Measurements from ENCODE around the gene S100PBP. TPM values are rescaled to one million over a fixed set of nuclear protein-coding genes. Genes with fewer than 3 reads are reported as not detected.

S100PBP gene
- total and polyA plus RNA-seq, 10 of the 15 experiments (the other 5 are each of a cell fraction or from before 2014, with no cell fraction given): 17.0 to 98.3 (median 40.6) TPM

DNA sequence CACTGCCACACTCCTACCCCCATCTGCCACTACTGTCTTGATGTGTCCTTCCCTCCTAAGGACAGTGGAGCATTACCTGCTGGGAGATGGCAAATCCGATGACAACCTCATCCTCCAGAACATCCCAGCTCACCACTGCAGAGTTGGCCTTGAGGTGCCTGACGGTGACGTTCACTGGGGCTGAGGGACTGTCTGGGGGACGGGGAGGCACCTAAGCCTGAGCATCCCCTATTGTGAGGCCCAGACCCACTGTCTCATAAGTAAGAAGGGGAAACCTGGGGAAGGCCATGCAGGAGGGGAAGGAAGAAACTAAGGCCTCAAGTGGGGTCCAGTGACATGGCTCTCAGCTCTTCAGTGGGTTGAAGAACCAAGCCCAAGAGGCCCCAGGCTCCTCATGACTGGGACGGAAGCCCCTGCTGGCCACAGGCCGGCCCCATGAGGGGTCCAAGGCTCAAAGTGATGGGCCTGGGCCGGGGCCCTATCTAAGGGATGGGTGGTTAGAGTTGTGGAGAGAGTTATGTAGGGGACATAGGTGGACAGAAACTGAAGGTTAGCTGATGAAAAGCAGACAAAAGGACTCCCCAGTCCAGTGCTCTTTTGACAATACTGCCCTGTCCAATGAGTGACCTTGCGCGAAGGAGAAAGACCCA, 51.5 kb downstream of the S100PBP start:
- DNase-seq (ENCODE audit: low read depth, low spot score): no peak
- POLR2A ChIA-PET: no interaction called here

DNA sequence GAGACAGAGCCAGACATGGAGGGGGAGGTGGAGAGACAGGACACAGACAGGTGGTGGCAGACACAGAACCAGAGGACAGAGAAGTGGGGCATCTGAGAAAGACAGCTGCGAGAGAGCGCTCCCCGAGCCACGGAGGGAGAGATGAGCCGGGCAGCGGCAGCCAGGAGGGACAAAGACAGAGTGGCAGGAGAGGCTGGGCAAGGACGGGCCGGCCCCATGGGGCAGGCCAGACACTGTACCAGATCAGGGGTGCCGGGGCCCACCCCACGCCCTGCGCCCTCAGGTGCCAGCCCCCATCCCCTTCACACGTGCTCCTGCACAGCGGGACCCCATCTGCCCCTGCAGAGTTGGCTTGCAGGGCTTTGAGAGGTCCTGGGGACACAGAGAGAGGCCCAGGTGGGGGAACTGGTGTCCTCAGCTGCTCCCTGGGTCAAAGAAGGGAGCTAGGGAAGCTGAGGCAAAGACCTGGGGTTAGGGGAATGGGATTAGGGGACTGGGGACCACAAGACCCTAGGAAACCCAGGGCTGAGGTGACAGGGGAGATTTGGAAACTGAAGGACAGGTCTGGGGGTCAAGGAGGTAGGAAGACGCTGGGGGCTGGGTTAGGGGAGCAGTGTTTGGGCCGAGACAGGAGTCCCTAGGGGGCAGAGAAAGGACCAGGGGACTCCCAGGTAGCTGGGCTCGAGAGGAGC, 52.6 kb downstream of the S100PBP start:
- ChIA-PET CTCF (interaction anchor here (0.6 kb wide), 1 partner anchor 369 kb away, joined by 4 read pairs; no protein-coding TSS in a partner anchor), RAD21 (ENCODE audit: unreplicated experiment) (no interaction called here), SMC1A (ENCODE audit: uncharacterized antibody, unreplicated experiment) (interaction anchor here (0.6 kb wide), 1 partner anchor 101 kb away, joined by 4 read pairs; no protein-coding TSS in a partner anchor), POLR2A (no interaction called here)
- intact Hi-C loops (cut with micrococcal nuclease; ENCODE audit: unreplicated experiment): loop anchor here (5.0 to 10.0 kb wide), 2 partner anchors 53 to 345 kb away; partner anchors contain the start of genes S100PBP and YARS1
- no peaks in the 10 kb centered on the region; the same call in 1 of the 2 replicates for H4K20me1 ChIP-seq (ENCODE audit: control insufficient read depth, insufficient read depth)
- no peaks in the 10 kb centered on the region for H3K79me2 ChIP-seq (ENCODE audit: control insufficient read depth, insufficient read depth, low read length)
- H2AFZ ChIP-seq (ENCODE audit: control insufficient read depth, low read depth, low read length): no peak overlapping the region
- no peaks in the 10 kb centered on the region; a peak in 1 of 4 replicates for H3K36me3 ChIP-seq (ENCODE audit: control insufficient read depth in 2 of 2, insufficient read depth in 2 of 2, low read length in 1 of 2)
- no peak overlapping the region for H3K9ac ChIP-seq (ENCODE audit: control insufficient read depth, insufficient read depth, low read length)
- TF ChIP-seq, protein P1, sequence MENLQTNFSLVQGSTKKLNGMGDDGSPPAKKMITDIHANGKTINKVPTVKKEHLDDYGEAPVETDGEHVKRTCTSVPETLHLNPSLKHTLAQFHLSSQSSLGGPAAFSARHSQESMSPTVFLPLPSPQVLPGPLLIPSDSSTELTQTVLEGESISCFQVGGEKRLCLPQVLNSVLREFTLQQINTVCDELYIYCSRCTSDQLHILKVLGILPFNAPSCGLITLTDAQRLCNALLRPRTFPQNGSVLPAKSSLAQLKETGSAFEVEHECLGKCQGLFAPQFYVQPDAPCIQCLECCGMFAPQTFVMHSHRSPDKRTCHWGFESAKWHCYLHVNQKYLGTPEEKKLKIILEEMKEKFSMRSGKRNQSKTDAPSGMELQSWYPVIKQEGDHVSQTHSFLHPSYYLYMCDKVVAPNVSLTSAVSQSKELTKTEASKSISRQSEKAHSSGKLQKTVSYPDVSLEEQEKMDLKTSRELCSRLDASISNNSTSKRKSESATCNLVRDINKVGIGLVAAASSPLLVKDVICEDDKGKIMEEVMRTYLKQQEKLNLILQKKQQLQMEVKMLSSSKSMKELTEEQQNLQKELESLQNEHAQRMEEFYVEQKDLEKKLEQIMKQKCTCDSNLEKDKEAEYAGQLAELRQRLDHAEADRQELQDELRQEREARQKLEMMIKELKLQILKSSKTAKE (IDR thresholded peaks at IDR 0.05; ENCODE audit: low read depth, poor library complexity, severe bottlenecking): no peak
- TF ChIP-seq SUZ12 (IDR thresholded peaks at IDR 0.05; ENCODE audit: unreplicated experiment): peak; percentile 40
- TF ChIP-seq ZZZ3 (IDR thresholded peaks at IDR 0.05; ENCODE audit: control insufficient read depth, insufficient read length, low read depth): no peak
- no peak for TF ChIP-seq CBX5 (IDR thresholded peaks at IDR 0.05; ENCODE audit: low read depth)
- no peak for TF ChIP-seq MTA3 (IDR thresholded peaks at IDR 0.05; ENCODE audit: borderline replicate concordance, low read length)
- TF ChIP-seq ESRRA (IDR thresholded peaks at IDR 0.05; ENCODE audit: low read length): no peak
- TF ChIP-seq, protein P2, sequence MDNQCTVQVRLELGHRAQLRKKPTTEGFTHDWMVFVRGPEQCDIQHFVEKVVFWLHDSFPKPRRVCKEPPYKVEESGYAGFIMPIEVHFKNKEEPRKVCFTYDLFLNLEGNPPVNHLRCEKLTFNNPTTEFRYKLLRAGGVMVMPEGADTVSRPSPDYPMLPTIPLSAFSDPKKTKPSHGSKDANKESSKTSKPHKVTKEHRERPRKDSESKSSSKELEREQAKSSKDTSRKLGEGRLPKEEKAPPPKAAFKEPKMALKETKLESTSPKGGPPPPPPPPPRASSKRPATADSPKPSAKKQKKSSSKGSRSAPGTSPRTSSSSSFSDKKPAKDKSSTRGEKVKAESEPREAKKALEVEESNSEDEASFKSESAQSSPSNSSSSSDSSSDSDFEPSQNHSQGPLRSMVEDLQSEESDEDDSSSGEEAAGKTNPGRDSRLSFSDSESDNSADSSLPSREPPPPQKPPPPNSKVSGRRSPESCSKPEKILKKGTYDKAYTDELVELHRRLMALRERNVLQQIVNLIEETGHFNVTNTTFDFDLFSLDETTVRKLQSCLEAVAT (IDR thresholded peaks at IDR 0.05): no peak
- no peak overlapping the region; the same call in 1 of the 2 replicates for H3K4me2 ChIP-seq (ENCODE audit: control insufficient read depth, insufficient read depth)
- in situ Hi-C loops (cut with MboI): no loop called here
- peaks cover 9 to 12% of the 10 kb centered on the region in 2 experiments; a peak in 3 of 4 replicates for H3K27me3 ChIP-seq (replicated peaks in 1 of 2; ENCODE audit: control insufficient read depth in 2 of 2, insufficient read depth in 2 of 2, low read length in 1 of 2)
- H3K4me3 ChIP-seq: no peak overlapping the region
- FAIRE-seq: no peak
- no TSS peak for BruUV-seq (replicated peaks)
- WGBS (ENCODE audit: insufficient coverage, insufficient replicate concordance, low lambda C conversion rate, missing lambda C conversion rate): 54% methylated on average over 14 of the region's 16 CpGs
- ATAC-seq: no peak; the same call in 2 of the 3 replicates
- no peaks in the 10 kb centered on the region; the same call in 1 of the 2 replicates for H3K4me1 ChIP-seq (ENCODE audit: control insufficient read depth, insufficient read depth, low read length)
- no peaks in the 10 kb centered on the region for H3K9me3 ChIP-seq (replicated peaks; ENCODE audit: control insufficient read depth, insufficient read depth, low read length)
- DNase-seq (ENCODE audit: low read depth, low spot score): no peak
- no peak overlapping the region for H3K27ac ChIP-seq (ENCODE audit: control insufficient read depth, insufficient read depth)

More for the DNA sequence above, 51.5 kb downstream of the S100PBP start:
- TF ChIP-seq SPI1 (IDR thresholded peaks at IDR 0.05; ENCODE audit: borderline replicate concordance, insufficient read depth, low read depth, low read length): no peak
- no peak for TF ChIP-seq EGR1 (IDR thresholded peaks at IDR 0.05; ENCODE audit: borderline replicate concordance in 1 of 2, low read depth in 2 of 2, low read length in 2 of 2)
- no peak for TF ChIP-seq HCFC1 (IDR thresholded peaks at IDR 0.05; ENCODE audit: low read length)
- intact Hi-C loops (cut with micrococcal nuclease; ENCODE audit: unreplicated experiment): no loop called here
- CTCF ChIA-PET: interaction anchor here (0.9 kb wide), 1 partner anchor 348 kb away, joined by 5 read pairs; no protein-coding TSS in a partner anchor
- SMC1A ChIA-PET (ENCODE audit: uncharacterized antibody, unreplicated experiment): no interaction called here
- Histone ChIP-seq H4K20me1 (ENCODE audit: control insufficient read depth, insufficient read depth) (no peaks in the 10 kb centered on the region; the same call in 1 of the 2 replicates), H3K4me3 (no peak overlapping the region), H3K9me3 (replicated peaks; ENCODE audit: control insufficient read depth, insufficient read depth, low read length) (no peaks in the 10 kb centered on the region), H2AFZ (ENCODE audit: control insufficient read depth, low read depth, low read length) (no peak overlapping the region), H3K27ac (ENCODE audit: control insufficient read depth, insufficient read depth) (no peak overlapping the region), H3K27me3 (replicated peaks in 1 of 2; ENCODE audit: control insufficient read depth in 2 of 2, insufficient read depth in 2 of 2, low read length in 1 of 2) (peaks cover 9 to 12% of the 10 kb centered on the region in 2 experiments; a peak in 3 of 4 replicates), H3K79me2 (ENCODE audit: control insufficient read depth, insufficient read depth, low read length) (no peaks in the 10 kb centered on the region), H3K4me2 (ENCODE audit: control insufficient read depth, insufficient read depth) (no peak overlapping the region), H3K9ac (ENCODE audit: control insufficient read depth, insufficient read depth, low read length) (no peak overlapping the region), H3K36me3 (ENCODE audit: control insufficient read depth in 2 of 2, insufficient read depth in 2 of 2, low read length in 1 of 2) (peaks cover 0 to 2% of the 10 kb centered on the region in 2 experiments; a peak in 3 of 4 replicates), H3K4me1 (ENCODE audit: control insufficient read depth, insufficient read depth, low read length) (no peaks in the 10 kb centered on the region; the same call in 1 of the 2 replicates)
- ATAC-seq (no peak), FAIRE-seq (no peak)
- BruUV-seq (replicated peaks): no TSS peak
- WGBS (ENCODE audit: insufficient coverage, insufficient replicate concordance, low lambda C conversion rate, missing lambda C conversion rate): 78% methylated on average over 9 of the region's 9 CpGs
- in situ Hi-C loops (cut with MboI): no loop called here
- RAD21 ChIA-PET (ENCODE audit: unreplicated experiment): interaction anchor here (0.6 kb wide), 1 partner anchor 444 kb away, joined by 3 read pairs; no protein-coding TSS in a partner anchor

Measured in GM12878 (cell line).